OCI-LY7 (cell line): ENCODE data around the gene TRIM25. TPM values are rescaled to one million over a fixed set of nuclear protein-coding genes. Genes with fewer than 3 reads are reported as not detected.

ENCODE experiments used
- BruUV-seq: library from RNA; stranded (reverse); fragments of 400-500 nt; replicated peaks from 2 replicates; lab custom pipeline; 2021; lab: Mats Ljungman, UMichigan
- CTCF ChIA-PET: fragments of 300-600 bp; sonication (Branson Sonifier 250); formaldehyde crosslinking; loops from one replicate; lab custom pipeline; 2022; ENCODE audit warnings: antibody characterized with exemption; ENCODE audit not compliant: unreplicated experiment; lab: Charles Lee
- POLR2A ChIA-PET: fragments of 300-600 bp; sonication (Branson Sonifier 250); formaldehyde crosslinking; loops from one replicate; lab custom pipeline; 2022; ENCODE audit warnings: antibody characterized with exemption; lab: Charles Lee
- DNase-seq: peaks from one replicate; pipeline ENCODE4 v3.0.0-alpha.2; 2015; ENCODE audit warnings: low spot score
- H2AFZ ChIP-seq: fragments of 200-600 bp; sonication (generic), shearing (Covaris generic); 2 replicates; pipeline ENCODE4 v1.6.1; 2014; ENCODE audit warnings: mild to moderate bottlenecking, antibody characterized with exemption, low read length, moderate library complexity
- H3K27ac ChIP-seq: fragments of 200-600 bp; sonication (generic); 2 replicates; pipeline ENCODE4 v1.5.1; 2014; ENCODE audit warnings: mixed run types, low read depth, mild to moderate bottlenecking, moderate library complexity, low read length, inconsistent platforms; ENCODE audit not compliant: poor library complexity, severe bottlenecking
- H3K36me3 ChIP-seq: fragments of 200-600 bp; sonication (generic); 2 replicates; pipeline ENCODE4 v1.6.1; 2014; ENCODE audit warnings: mild to moderate bottlenecking, antibody characterized with exemption, low read length, moderate library complexity, mixed read lengths; ENCODE audit not compliant: insufficient read depth
- H3K4me1 ChIP-seq: fragments of 200-600 bp; sonication (generic); 2 replicates; pipeline ENCODE4 v1.5.1; 2014; ENCODE audit warnings: mild to moderate bottlenecking, low read length; ENCODE audit not compliant: insufficient read depth, poor library complexity, severe bottlenecking
- H3K4me2 ChIP-seq: fragments of 200-600 bp; sonication (generic); 2 replicates; pipeline ENCODE4 v1.6.1; 2014; ENCODE audit warnings: mild to moderate bottlenecking, low read length
- H3K4me3 ChIP-seq: fragments of 200-600 bp; sonication (generic); 2 replicates; pipeline ENCODE4 v1.5.1; 2014; ENCODE audit warnings: mild to moderate bottlenecking, low read depth, low read length; ENCODE audit not compliant: poor library complexity, severe bottlenecking
- H3K79me2 ChIP-seq: fragments of 200-600 bp; sonication (generic); 2 replicates; pipeline ENCODE4 v1.6.1; 2016; ENCODE audit warnings: low read depth, mild to moderate bottlenecking, low read length, moderate library complexity, mixed read lengths; ENCODE audit not compliant: insufficient read depth
- H3K9me2 ChIP-seq: fragments of 200-600 bp; sonication (generic); 2 replicates; pipeline ENCODE4 v1.6.1; 2016; ENCODE audit warnings: mild to moderate bottlenecking, low read length, mixed read lengths; ENCODE audit not compliant: insufficient read depth
- H3K9me3 ChIP-seq: fragments of 200-600 bp; sonication (generic); 2 replicates; pipeline ENCODE4 v1.6.1; 2014; ENCODE audit warnings: mild to moderate bottlenecking, mixed run types, low read length, mixed read lengths
- H4K20me1 ChIP-seq: fragments of 200-600 bp; sonication (generic); 2 replicates; pipeline ENCODE4 v1.6.1; 2014; ENCODE audit warnings: mild to moderate bottlenecking, antibody characterized with exemption, low read length, moderate library complexity, mixed read lengths; ENCODE audit not compliant: insufficient read depth
- CTCF ChIP-seq: fragments of 200-600 bp; sonication (generic); conservative IDR thresholded peaks from 2 replicates; pipeline ENCODE4 v1.5.1; 2014; ENCODE audit warnings: mild to moderate bottlenecking, antibody characterized with exemption, low read length, moderate library complexity, mixed read lengths
- EZH2phosphoT487 ChIP-seq: fragments of 200-600 bp; sonication (generic); IDR thresholded peaks from 2 replicates; pipeline ENCODE4 v1.6.1; 2018; ENCODE audit warnings: low read depth, borderline replicate concordance, mild to moderate bottlenecking, mixed run types, antibody characterized with exemption, low read length, moderate library complexity, mixed read lengths
- intact Hi-C: fragments of 100-400 bp; cut with micrococcal nuclease; formaldehyde crosslinking; loops from one replicate; pipeline ENCODE4 v1.10.0; 2022; ENCODE audit not compliant: unreplicated experiment
- total RNA-seq, 2 experiments: library from RNA; depleted of rRNA in 1 of 2; stranded (reverse); fragments of >200 nt in 1 of 2; shearing (Covaris generic) in 1 of 2; gene quantifications; 2 replicates each; pipeline ENCODE4 v1.2.3, GENCODE V29; 2014 to 2022

TRIM25 gene
- total RNA-seq, 2 experiments from 2014 or later = 7.8 to 14.2 TPM

GRCh38 chr17:56885312-56885657 lies 28.6 kb downstream of the TRIM25 start:
- no peaks in the 10 kb centered on the region for H3K36me3 ChIP-seq
- CTCF ChIA-PET = no interaction called here
- no peak overlapping the region for H3K27ac ChIP-seq
- peaks cover 12% of the 10 kb centered on the region; the same call in 1 of the 2 replicates for H3K9me3 ChIP-seq
- H3K9me2 ChIP-seq = no peaks in the 10 kb centered on the region
- POLR2A ChIA-PET = no interaction called here
- no peak for DNase-seq
- no peak overlapping the region for H2AFZ ChIP-seq
- H3K4me1 ChIP-seq = no peaks in the 10 kb centered on the region
- intact Hi-C loops = no loop called here
- no peaks in the 10 kb centered on the region for H4K20me1 ChIP-seq
- H3K79me2 ChIP-seq = no peaks in the 10 kb centered on the region
- TF ChIP-seq EZH2phosphoT487 (no peak), CTCF (no peak)
- no peak overlapping the region for H3K4me2 ChIP-seq
- H3K4me3 ChIP-seq = no peak overlapping the region
- no TSS peak for BruUV-seq

GRCh38 chr17:56884483-56885311 lies 29.2 kb downstream of the TRIM25 start:
- H3K36me3 ChIP-seq = no peaks in the 10 kb centered on the region
- H3K79me2 ChIP-seq = no peaks in the 10 kb centered on the region
- TF ChIP-seq CTCF (no peak), EZH2phosphoT487 (no peak)
- peaks cover 12% of the 10 kb centered on the region; the same call in 1 of the 2 replicates for H3K9me3 ChIP-seq
- H3K4me2 ChIP-seq = no peak overlapping the region
- H3K9me2 ChIP-seq = no peaks in the 10 kb centered on the region
- intact Hi-C loops = no loop called here
- BruUV-seq = no TSS peak
- CTCF ChIA-PET = no interaction called here
- H3K4me3 ChIP-seq = no peak overlapping the region
- POLR2A ChIA-PET = no interaction called here
- H4K20me1 ChIP-seq = no peaks in the 10 kb centered on the region
- H3K4me1 ChIP-seq = no peaks in the 10 kb centered on the region
- no peak overlapping the region for H2AFZ ChIP-seq
- H3K27ac ChIP-seq = no peak overlapping the region
- DNase-seq = no peak

- TF ChIP-seq EZH2phosphoT487 (no peak), CTCF (no peak)
- ChIA-PET CTCF (no interaction called here), POLR2A (no interaction called here)
- Histone ChIP-seq H3K4me2 (no peak overlapping the region), H3K9me3 (peaks cover 7% of the 10 kb centered on the region; the same call in 1 of the 2 replicates), H3K79me2 (no peaks in the 10 kb centered on the region), H3K36me3 (no peaks in the 10 kb centered on the region), H3K27ac (no peak overlapping the region), H3K9me2 (no peaks in the 10 kb centered on the region), H4K20me1 (no peaks in the 10 kb centered on the region), H2AFZ (no peak overlapping the region), H3K4me3 (no peak overlapping the region), H3K4me1 (no peaks in the 10 kb centered on the region)
- no TSS peak for BruUV-seq
- intact Hi-C loops = no loop called here
- no peak for DNase-seq
Measured at GRCh38 chr17:56883616-56884015, 30.2 kb downstream of the TRIM25 start.
